Stimulated activated CD8-positive, alpha-beta memory T cell treated with anti-CD3 and anti-CD28 coated beads, Interleukin-2, amount 100 ng/mL, for 48 hours (primary cell): ENCODE data around the gene CCL19.
A peak's percentile ranks its signal among the peaks of the same experiment; 100 is the strongest.
"Not testable (repeated sequence)": the region's sequence is repeated elsewhere in the genome, so short reads cannot be mapped to it uniquely, and the experiment has no call there.

Experiments used
- DNase-seq, 2 donors: peaks; one replicate each; pipeline ENCODE4 v3.0.0-alpha.2; 2020; ENCODE audit warnings: low read depth in 2 of 2

Gene CCL19

DNA sequence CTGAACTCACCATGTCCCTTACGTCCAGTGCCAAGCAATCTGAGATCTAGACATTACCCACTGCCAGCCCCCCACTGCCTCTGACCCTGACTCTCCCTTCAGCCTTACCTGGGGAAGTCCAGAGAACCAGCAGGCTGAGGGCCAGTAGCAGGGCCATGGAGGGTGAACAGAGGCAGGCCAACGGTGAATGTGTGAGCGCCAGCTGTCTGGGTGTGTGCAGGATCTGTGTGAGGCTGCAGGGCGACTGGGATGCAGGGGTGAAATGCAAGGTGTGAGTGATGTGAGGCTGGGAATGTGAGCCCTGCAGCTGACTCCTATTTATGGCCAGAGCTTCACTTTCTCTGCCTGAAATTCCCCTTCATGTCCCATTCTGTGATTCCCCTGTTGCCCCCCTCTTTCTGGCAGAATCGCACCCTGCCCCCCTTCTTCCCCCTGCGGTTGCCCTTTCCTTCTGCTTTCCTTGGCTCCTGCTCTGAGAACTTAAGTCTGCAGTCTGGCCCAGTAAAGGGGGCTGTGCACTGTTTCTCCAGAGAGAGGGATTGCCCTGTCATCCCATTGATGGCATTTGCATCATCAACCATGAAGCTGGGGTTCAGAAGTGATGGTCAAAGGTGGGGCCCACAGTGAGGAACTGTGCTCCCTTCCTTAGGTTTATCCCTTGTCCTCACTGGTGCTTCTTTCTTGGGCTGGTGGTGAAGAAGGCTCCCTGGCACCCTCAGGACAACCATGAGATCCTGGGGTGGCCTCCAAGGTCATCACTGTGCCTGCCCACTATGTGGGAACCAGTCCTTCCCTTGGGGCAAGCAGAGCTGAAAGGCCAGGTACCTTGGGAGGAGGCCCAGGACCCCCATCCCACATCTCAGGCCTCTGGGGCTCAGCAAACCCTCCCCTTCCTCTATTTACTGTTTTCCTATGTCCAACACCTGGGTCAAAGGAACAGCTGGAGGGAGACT, at the start of gene CCL19:
Gene CCL19, minus strand, starts transcription at position 294 of the 953 bp plus-strand sequence. Its CDS starts 137 bp downstream, at position 157.
- no peak for DNase-seq

DNA sequence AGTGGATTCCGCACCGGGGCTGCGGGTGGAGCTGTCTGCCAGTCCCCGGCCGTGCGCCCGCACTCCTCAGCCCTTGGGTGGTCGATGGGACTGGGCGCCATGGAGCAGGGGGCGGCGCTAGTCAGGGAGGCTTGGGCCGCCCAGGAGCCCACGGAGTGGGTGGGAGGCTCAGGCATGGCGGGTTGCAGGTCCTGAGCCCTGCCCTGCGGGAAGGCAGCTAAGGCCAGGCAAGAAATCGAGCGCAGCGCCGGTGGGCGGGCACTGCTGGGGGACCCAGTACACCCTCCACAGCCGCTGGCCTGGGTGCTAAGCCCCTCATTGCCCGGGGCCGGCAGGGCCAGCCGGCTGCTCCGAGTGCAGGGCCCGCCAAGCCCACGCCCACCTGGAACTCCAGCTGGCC, 49.1 kb upstream of the CCL19 start:
- not testable (repeated sequence) for DNase-seq

DNA sequence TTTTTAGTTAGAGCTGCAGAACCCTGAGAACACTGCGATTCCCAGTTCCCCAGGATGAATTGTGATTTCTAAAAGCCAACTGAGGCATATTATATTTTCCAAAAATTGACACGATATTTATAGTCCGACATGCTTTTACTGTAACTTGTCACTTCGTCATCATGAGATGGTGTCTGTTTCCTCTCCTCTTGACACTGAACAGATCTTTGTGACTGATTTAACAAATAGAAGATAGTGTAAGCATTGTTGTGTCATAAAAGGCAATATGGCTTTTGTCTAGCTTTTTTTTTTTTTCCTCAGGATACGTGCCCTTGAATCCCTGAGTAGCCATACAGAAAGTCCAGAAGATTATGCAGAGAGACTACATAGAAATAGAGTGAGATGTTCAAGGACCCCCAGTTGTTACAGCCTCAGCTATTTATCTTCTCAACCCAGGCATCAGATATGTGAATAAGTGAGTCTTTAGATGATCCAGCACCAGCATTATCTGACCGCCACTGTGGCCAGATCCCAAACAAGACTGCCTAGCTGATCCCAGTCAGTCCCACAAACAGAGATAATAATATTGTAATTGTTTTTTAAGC, 46.7 kb upstream of the CCL19 start:
- DNase-seq = no peak

DNA sequence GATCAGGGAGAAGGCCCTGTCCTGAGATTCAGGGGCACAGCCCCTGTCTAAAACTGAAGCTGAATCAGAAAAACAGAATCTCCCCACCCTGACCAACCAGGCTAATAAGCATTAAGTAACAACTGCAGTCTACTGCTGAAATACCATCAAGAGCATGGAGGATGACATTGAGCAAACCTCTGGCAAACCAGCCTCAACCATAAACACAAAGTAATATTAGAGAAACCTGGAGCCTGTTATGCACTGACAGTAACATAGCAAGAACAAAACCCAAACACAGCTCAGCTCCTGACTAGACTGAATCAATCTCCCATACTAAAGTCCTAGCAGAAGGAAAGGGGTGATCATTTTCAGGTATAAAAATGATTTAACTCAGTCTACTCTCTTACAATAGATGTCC, 43.6 kb upstream of the CCL19 start:
- DNase-seq = no peak

DNA sequence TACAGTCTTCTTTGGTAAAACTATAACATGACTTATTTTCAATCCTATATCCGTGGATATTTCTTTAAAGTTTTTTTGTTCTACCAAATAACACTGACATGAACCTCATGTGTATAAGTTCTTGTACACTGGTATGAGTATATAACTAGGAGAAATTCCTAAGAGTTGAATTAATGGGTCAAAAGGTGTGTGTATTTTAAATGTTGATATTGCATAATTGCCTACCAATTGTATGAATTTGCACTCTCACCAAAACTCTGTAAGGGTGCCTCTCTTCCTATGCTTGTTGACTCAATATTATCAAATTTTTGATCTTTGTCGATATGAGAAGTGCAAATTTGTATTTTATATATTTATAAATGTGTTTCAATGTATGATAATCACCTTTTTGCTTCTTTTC, 41.8 kb upstream of the CCL19 start:
- DNase-seq = no peak

DNA sequence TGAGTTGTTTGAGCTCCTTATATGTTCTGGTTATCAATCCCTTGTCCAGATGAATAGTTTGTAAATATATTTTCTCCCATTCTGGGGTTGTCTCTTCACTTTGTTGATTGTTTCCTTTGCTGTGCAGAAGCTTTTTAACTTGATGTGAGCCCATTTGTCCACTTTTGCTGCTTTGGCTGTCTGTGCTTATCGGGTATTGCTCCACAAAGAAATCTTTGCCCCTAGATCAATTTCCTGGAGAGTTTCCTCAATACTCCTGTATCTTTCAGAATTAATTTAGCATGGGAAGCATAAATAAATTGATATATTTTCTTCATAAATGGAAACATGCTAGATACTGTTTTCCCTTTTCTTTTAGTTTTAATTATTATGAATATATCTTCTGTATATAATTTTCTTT, 41.4 kb upstream of the CCL19 start:
- DNase-seq = no peak

DNA sequence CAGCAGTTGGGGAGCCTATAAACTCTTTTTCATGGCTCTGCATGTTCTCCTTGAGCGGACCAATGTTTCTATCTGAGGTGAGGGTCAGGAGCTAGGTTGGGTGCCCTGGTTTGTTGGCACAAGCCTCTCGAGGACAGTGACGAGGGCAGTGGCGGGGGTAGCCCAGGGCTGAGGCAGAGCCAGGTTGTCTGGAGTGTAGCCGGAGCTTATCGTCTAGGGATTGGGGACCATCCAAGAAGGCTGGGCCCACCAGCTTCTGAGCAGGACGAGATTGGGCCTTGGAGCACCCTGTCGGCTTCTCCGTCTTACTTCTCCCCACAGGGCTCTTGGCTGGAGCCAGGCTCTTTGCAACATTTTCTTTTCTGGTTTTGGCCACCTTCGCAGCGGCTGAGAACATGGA, 32.1 kb upstream of the CCL19 start:
- no peak for DNase-seq

DNA sequence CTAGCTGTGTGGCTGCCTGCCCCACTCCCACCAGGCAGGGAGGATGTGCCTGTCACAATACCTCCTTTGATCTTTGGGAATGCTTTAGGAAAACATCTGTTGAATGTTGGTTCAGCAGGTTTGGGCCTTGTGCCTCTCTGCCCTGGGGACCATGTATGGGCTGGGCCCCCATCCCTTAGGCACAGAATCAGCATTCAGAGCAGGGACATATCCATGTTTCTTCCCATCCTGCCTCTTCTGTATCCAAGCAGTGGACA, 28.6 kb upstream of the CCL19 start:
- DNase-seq = not testable (repeated sequence)

DNA sequence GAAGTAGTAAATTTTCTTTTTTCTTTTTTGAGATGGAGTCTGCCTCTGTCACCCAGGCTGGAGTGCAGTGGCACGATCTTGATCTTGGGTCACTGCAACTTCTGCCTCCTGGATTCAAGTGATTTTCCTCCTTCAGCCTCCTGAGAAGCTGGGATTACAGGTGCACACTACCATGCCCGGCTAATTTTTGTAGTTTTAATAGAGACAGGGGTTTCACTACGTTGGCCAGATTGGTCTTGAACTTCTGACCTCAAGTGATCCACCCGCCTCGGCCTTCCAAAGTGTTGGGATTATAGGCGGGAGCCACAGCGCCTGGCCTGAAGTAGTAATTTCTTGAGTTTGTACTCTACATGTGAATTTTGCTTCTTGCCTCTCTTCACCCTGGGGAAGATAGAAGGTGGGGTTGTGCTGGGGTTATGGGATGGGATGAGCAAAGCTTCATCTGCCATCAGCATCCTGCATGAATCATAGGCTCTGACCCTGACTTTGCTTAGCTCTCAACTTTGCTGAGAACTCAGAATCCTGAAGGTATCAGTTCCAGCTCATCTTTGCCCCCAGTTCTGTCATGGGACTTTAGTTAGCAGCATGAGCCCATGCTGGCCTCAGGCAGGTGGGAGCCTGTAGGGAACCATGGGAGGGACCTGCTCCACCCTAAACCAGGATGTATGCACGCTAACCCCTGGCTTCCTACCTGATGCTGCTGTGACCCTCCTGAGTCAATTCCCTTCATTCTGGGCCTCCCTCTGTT, 28.1 kb upstream of the CCL19 start:
- DNase-seq = no peak

DNA sequence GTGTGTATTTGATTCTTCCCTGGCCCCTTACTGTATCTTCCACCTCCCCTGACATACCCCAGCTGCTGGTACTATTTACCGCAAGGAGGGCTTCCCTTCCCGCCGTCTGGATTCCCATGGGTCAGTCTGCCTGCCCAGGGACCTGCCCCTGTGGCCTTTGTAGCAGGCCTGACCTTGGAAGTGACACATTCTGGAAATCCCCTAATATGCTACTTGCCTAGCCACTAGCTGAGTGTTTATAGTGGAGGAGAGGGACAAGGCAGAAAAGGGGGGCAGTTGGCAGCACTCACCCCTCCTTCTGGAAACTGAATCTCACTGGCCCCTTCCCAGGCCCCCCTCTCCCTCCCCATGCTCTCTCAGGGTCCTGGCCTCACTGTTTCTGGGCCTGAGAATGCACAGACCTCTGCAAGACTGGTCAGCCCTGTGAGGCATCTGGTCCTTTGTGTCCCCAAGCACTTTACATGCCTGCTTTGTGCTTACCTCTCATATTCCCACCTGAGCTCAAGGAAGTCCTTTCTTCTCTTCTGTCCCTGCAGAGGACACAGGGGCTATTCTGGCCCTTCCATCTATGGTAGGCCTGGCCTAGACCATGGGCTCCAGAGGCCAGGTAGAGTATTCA, 27.0 kb upstream of the CCL19 start:
- DNase-seq = no peak

DNA sequence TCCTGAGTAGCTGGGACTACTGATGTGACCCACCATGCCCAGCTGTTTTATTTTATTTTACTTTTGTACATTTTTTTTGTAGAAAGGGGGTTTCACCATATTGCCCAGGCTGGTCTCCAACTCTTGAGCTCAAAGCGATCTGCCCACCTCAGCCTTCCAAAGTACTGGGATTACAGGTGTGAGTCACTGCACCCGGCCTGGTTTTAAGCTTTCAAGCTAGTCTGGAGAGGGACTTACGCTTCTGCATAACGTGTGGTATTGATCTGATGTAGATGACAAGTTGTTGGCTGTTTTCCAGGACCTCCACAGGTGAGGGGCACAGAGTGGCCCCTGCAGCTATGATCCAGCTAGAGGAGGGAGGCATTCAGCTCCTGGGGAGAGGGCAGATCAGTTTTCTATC, 25.6 kb upstream of the CCL19 start:
- DNase-seq = no peak

DNA sequence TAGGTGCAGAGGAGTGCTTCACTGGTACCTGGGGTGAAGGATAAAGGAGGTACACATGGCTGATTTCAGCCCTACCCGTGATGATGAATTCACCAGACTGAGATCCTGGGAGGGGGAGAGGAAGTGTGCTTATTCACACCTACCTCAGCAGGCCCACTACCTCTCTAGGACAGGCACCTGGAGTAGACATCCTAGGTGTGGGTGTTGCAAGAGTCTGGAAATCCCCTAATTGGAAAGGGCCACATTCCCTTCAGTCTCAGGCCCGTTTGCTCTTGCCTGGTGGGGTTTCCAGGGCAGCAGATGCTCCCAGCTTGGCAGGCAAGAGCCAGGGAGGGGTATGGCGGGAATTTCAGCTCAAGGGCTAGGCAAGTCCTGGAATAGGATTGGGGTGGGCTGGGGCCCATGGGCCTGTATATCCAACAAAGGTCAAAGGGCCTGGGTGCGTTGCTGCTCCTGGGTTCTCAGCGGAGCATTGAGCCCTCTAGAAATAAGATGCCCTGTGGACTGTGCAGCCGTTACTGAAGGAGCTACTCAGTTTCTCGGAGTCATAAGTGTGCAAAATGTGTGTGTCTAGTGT, 24.7 kb upstream of the CCL19 start:
- no peak for DNase-seq

DNA sequence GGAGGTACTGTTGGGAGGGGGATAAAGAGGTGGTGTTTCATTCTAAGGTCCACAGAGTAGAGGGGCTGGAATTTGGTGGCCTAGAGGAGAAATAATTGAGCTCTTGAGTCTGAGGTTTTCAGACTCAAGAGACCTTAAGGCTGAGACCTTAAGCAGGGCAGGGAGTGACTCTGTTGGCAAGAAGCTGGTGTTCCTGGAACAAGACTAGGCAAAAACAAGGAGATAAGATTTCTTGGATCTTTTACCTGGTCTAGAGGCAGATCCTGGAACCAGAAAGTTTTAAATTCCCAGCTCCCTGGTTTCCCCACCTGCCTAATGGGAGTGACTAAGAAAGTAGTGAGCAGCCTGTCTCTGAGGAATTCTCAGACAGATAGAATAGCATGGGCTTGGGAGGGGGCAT, 22.9 kb upstream of the CCL19 start:
- no peak for DNase-seq

DNA sequence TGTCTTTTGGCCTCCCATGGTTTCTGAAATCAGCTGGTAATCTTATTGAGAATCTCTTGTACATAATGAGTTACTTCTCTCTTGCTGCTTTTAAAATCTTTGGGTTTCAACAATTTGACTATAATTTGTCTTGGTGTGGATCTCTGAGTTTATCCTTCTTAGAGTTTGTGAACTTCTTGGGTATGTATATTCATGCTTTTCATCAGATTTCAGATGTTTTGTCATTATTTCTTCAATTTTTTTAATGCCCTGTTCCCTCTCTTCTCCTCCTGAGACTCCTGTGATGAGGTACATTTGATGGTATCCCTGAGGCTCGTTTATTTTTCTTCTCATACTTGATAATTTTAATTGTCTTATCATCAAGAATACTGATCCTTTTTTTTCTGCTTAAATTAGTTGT, 21.1 kb upstream of the CCL19 start:
- DNase-seq = no peak

DNA sequence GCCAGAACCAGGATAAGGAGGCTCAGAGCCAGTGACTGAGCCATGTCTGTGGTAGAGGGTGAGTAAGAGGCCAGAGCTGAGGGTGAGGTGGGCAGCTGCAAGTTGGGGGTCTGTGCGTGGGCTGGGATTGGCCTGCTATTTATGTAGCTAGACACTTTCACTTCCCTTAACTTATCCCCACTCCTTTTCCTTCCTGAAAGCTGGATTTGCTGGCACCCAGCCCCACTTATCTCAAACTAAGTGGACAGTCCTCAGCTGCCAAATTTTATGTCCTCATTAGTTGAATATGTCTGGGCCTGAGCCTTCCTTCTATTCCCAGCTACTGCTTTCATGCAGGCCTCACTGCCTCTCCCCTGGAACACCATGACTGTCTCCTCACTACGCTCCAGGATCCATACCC, 18.9 kb upstream of the CCL19 start, which contains the start of gene CCL21:
Gene CCL21, minus strand, starts transcription at position 114 of the 400 bp plus-strand sequence. Its CDS starts 70 bp downstream, at position 44.
- DNase-seq = no peak

DNA sequence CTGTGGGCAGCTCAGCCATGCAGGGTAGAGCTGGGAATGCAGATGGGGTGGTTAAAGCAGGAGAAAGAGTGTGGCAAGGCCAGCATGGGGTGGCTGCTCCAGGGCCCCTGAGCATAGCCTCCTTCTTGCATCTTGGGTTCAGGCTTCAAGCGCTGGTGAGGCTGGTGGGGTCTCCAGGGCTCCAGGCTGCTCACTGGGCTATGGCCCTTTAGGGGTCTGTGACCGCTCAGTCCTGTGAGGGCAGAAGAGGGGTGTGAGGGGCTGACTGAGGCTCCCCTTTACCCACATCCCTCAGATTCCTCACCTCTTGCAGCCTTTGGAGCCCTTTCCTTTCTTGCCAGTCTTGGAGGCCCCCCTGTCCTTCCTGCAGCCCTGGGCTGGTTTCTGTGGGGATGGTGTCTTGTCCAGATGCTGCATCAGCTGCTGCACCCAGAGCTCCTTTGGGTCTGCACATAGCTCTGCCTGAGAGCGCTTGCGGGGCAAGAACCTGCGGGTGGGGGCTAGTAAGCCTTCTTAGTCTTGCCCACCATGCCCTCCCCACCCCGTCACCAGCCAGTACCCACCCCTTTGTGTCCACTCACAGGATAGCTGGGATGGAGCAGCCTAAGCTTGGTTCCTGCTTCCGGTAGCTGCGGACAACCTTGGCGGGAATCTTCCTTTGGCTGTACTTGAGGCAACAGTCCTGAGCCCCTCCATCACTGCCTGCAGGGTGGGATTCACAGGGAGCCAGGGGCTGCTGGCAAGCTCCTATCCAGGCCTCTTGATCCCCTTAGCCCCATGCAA, 18.3 kb upstream of the CCL19 start:
- DNase-seq = no peak

DNA sequence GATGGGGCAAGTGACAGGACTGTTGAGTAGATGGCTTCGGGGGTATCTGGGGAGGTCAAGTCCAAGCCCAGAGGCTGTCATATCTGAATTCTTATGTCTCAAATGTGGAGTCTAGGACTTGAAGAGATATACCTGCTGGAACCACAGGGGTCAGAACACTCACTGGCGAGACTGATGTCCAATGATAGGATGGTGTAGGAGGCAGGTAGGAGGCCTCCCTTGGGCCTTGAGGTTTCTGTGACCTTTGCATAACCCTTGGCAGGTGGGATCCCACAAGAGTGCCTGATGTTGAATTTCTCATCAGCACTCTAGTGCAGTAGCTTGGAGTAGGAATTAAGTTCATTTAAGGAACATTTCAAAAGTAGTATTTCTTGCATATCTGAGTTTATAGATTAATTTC, 16.1 kb upstream of the CCL19 start:
- no peak for DNase-seq

DNA sequence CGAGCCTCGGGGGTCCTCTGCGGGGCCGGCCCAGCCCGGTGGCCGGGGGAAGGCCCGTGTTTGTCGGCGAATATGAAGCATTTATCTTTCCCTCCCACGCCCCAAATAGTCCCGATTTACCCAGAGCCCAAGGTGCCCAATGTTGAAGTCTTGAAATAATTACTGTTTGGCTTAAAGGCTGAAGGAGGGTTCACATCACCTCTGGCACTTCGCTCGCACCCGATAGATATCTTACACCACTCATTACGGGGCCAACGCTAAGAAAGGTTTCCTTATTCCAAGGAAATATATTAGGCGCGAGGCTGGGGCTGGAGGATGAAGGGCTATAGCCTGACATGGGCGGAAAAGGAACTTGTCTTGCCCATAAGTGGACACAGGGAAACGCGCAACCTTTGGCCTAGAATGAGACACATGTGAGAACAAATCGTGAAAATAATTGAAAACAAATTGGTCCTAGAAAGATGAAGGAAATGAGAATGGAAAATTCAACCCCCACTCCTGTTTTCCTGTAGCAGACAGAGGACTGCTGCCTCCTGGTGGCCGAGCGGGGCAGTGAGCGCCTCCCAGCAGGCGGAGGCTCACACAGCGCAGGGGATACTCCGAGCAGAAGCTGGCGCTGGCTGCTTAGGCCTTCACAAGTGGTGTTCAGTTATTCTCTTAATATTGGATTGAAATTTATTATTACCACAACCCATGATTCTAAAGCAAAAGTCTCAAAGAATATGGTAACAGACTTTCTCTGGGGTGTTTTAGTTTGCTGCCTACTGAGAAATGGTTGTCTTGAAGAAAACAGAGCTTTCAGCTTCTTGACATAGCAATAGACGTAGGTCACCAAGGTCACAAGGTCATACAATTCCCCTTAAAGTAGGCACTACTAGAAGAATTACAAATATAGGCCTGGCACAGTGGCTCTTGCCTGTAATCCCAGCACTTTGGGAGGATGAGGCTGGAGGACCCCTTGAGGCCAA, 11.0 kb upstream of the CCL19 start:
- peak; percentile 75 to 77 for DNase-seq

DNA sequence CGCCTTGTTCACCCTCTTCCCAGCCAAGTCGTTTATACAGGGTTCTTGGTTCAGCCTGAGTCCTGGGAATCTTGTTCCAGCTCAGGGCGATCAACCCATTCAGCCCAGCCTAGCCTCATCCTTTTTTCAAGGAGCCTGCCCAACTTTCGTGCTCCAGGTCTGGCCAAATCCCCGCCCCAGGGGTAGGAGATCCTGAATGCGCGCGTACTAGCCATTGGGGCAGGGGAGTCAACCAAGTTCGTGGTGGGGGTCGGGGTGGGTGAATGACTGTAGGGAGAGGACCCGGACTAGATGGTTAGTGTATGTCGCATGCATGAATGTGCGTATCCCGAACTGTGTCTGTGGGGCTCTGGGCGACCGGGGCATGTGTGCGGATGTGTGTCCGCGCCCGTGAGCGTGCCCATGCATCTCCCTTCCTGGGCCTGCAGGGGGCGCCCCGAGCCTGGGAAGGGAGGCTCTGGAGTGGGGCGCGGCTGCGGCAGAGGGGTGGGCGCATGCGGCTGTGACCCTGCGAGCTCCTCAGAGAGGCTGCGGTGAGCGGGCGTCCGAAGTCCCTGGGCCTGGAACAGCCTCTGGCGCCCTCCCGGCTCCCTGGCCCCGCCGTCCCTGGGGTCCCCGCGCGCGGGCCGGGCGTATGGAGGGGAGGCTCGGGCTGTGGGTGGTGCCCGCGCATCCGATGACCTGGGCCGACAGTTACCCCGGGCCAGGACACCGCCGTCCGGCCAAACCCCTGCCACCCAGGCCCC, 10.1 kb upstream of the CCL19 start:
- DNase-seq = peak; percentile 68 to 70
